Measurements from ENCODE around the gene DNAJC17. TPM values are rescaled to one million over a fixed set of nuclear protein-coding genes. Genes with fewer than 3 reads are reported as not detected.

Gene DNAJC17
- total RNA-seq, 1 donor from 2014 or later = 14.0 TPM

GRCh38 chr15:40769274-40770146 is 37.8 kb downstream of the DNAJC17 start, which contains the start of gene C15orf62:
Gene C15orf62, plus strand, starts transcription at chr15:40769980. Its CDS starts 516 bp downstream, at chr15:40770496.
- H3K9me3 ChIP-seq = no peaks in the 10 kb centered on the region
- peaks cover 65% of the 10 kb centered on the region for H3K4me1 ChIP-seq
- peak within 1 kb of the TSS; percentile 57 for H3K27ac ChIP-seq
- DNase-seq (ENCODE audit: extremely low spot score in 2 of 2) = no peak
- H3K27me3 ChIP-seq = no peaks in the 10 kb centered on the region
- intact Hi-C loops (cut with DNase I) = no loop called here
- H3K36me3 ChIP-seq = peaks cover 0 to 16% of the 10 kb centered on the region in 2 donors
- TF ChIP-seq POLR2AphosphoS5 (IDR thresholded peaks at IDR 0.05; ENCODE audit: insufficient read depth in 1 of 2, low read depth in 1 of 2) = peak in 1 of 2 donors; percentile 52
- TF ChIP-seq POLR2A (IDR thresholded peaks at IDR 0.05) = no peak
- no peak for TF ChIP-seq CTCF (IDR thresholded peaks at IDR 0.05)
- peak within 1 kb of the TSS in 1 of 2 donors; percentile 21 for H3K4me3 ChIP-seq

- TF ChIP-seq POLR2AphosphoS5 (IDR thresholded peaks at IDR 0.05; ENCODE audit: insufficient read depth in 1 of 2, low read depth in 1 of 2) (no peak), POLR2A (IDR thresholded peaks at IDR 0.05) (no peak), CTCF (IDR thresholded peaks at IDR 0.05) (no peak)
- Histone ChIP-seq H3K4me3 (no peak overlapping the region), H3K4me1 (peaks cover 70% of the 10 kb centered on the region), H3K27me3 (no peaks in the 10 kb centered on the region), H3K36me3 (peaks cover 0 to 8% of the 10 kb centered on the region in 2 donors), H3K9me3 (no peaks in the 10 kb centered on the region), H3K27ac (peak overlapping the region; percentile 57)
- DNase-seq (ENCODE audit: extremely low spot score in 2 of 2) = no peak
- intact Hi-C loops (cut with DNase I) = no loop called here
Observed at GRCh38 chr15:40768521-40769273, 38.6 kb downstream of the DNAJC17 start.

- no peak for DNase-seq (ENCODE audit: extremely low spot score in 2 of 2)
- Histone ChIP-seq H3K27me3 (no peaks in the 10 kb centered on the region), H3K9me3 (no peaks in the 10 kb centered on the region), H3K27ac (peak overlapping the region; percentile 57), H3K4me3 (no peak overlapping the region), H3K4me1 (peaks cover 77% of the 10 kb centered on the region), H3K36me3 (peaks cover 0 to under 1% of the 10 kb centered on the region in 2 donors)
- TF ChIP-seq CTCF (IDR thresholded peaks at IDR 0.05) (no peak), POLR2AphosphoS5 (IDR thresholded peaks at IDR 0.05; ENCODE audit: insufficient read depth in 1 of 2, low read depth in 1 of 2) (no peak), POLR2A (IDR thresholded peaks at IDR 0.05) (no peak)
- intact Hi-C loops (cut with DNase I) = no loop called here
Observed at GRCh38 chr15:40767838-40768500, 39.3 kb downstream of the DNAJC17 start.

GRCh38 chr15:40766906-40767837 is 40.1 kb downstream of the DNAJC17 start:
- Histone ChIP-seq H3K27ac (peak overlapping the region; percentile 88), H3K4me3 (no peak overlapping the region), H3K4me1 (peaks cover 78% of the 10 kb centered on the region), H3K36me3 (no peaks in the 10 kb centered on the region), H3K9me3 (no peaks in the 10 kb centered on the region), H3K27me3 (no peaks in the 10 kb centered on the region)
- TF ChIP-seq POLR2AphosphoS5 (IDR thresholded peaks at IDR 0.05; ENCODE audit: insufficient read depth in 1 of 2, low read depth in 1 of 2) = no peak
- intact Hi-C loops (cut with DNase I) = no loop called here
- DNase-seq (ENCODE audit: extremely low spot score in 2 of 2) = no peak
